ENCODE measurements around the gene MAGI1. TPM values are rescaled to one million over a fixed set of nuclear protein-coding genes. Genes with fewer than 3 reads are reported as not detected.

MAGI1 gene
- total and polyA plus RNA-seq, 4 donors: 5.0 to 69.2 (median 28.5) TPM

DNA sequence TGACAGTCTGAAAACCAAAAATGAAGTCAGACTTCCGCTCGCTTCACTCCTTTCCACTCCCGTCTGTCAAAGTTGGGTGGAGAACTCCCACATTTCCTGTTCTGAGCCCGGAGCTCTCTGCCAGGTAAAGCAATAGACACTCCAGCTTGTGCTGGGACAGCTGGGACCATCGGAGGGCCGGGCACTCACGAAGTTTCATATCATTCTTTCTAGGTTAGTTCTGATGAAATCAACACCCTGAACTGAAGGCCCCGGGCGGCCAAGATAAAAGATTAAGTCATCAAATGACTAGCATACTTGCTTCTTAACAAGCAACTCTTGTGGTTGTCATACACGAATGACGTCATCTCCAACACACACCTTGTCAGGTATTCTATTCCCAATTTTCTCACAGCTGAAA lies 42.1 kb downstream of the MAGI1 start:
- H3K9me3 ChIP-seq (ENCODE audit: control insufficient read depth, low read length): no peaks in the 10 kb centered on the region
- no peaks in the 10 kb centered on the region for H3K27me3 ChIP-seq (ENCODE audit: control insufficient read depth in 1 of 2, insufficient read depth in 2 of 2, low read length in 1 of 2)
- intact Hi-C loops (cut with DNase I): no loop called here
- H3K4me3 ChIP-seq (ENCODE audit: low read length in 2 of 2): no peak overlapping the region
- H3K36me3 ChIP-seq (ENCODE audit: control insufficient read depth in 1 of 2, insufficient read depth in 2 of 2, low read length in 1 of 2): no peaks in the 10 kb centered on the region
- DNase-seq: no peak
- no peak for ATAC-seq (ENCODE audit: low FRiP score)
- no peak overlapping the region for H3K27ac ChIP-seq (ENCODE audit: low read depth in 1 of 2, low read length in 2 of 2)
- peaks cover 2 to 6% of the 10 kb centered on the region in 2 donors for H3K4me1 ChIP-seq (ENCODE audit: control insufficient read depth in 1 of 2, insufficient read depth in 2 of 2, low read length in 2 of 2)
- WGBS, 2 donors: 21 to 28% methylated on average over 11 of the region's 11 CpGs

DNA sequence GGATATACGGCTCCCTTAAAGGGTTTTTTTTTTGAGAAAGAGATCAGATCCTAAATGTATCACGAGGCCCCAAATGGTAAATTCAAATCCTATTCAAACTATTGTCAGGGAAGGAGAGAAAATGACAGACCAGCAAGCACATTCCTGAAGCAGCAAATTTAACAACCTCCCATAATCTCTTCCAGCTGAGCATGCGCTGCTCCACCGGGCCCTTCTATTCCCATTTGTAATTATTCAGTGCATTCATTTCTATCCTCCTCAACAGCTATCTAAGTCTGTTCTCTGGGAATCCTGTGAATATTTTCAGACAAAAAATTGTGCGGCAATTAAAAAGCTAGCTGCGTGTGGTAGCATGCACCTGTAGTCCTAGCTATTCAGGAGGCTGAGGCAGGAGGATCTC lies 43.2 kb downstream of the MAGI1 start:
- intact Hi-C loops (cut with DNase I): no loop called here
- no peak for ATAC-seq (ENCODE audit: low FRiP score)
- 98 to 99% methylated on average over 6 of the region's 6 CpGs for WGBS, 2 donors

DNA sequence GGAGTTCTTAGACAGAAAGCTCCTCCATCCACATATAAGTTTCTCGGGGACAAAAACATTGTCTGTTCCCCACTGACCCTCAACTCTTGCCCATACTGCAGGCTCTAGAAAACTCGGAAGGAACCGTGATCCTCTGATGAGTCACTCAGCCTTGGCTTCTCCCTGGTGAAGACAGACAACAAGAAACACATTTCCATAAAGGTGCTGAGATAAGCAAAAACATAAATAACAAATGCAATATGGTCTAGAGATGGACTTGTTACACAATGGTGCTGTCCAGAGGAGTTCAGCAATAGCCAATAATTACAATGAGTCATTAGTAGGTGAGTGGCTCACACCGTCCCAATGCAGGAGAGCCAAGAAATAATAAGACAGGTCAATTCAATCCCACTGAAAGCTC lies 43.7 kb downstream of the MAGI1 start:
- H3K4me1 ChIP-seq (ENCODE audit: control insufficient read depth in 1 of 2, insufficient read depth in 2 of 2, low read length in 2 of 2): peaks cover 2 to 6% of the 10 kb centered on the region in 2 donors

More for the DNA sequence above, 43.2 kb downstream of the MAGI1 start:
- Histone ChIP-seq H3K27me3 (ENCODE audit: control insufficient read depth in 1 of 2, insufficient read depth in 2 of 2, low read length in 1 of 2) (no peaks in the 10 kb centered on the region), H3K27ac (ENCODE audit: low read depth in 1 of 2, low read length in 2 of 2) (no peak overlapping the region), H3K4me3 (ENCODE audit: low read length in 2 of 2) (no peak overlapping the region), H3K36me3 (ENCODE audit: control insufficient read depth in 1 of 2, insufficient read depth in 2 of 2, low read length in 1 of 2) (no peaks in the 10 kb centered on the region), H3K4me1 (ENCODE audit: control insufficient read depth in 1 of 2, insufficient read depth in 2 of 2, low read length in 2 of 2) (peaks cover 2 to 6% of the 10 kb centered on the region in 2 donors), H3K9me3 (ENCODE audit: control insufficient read depth, low read length) (no peaks in the 10 kb centered on the region)
- DNase-seq: no peak

DNA sequence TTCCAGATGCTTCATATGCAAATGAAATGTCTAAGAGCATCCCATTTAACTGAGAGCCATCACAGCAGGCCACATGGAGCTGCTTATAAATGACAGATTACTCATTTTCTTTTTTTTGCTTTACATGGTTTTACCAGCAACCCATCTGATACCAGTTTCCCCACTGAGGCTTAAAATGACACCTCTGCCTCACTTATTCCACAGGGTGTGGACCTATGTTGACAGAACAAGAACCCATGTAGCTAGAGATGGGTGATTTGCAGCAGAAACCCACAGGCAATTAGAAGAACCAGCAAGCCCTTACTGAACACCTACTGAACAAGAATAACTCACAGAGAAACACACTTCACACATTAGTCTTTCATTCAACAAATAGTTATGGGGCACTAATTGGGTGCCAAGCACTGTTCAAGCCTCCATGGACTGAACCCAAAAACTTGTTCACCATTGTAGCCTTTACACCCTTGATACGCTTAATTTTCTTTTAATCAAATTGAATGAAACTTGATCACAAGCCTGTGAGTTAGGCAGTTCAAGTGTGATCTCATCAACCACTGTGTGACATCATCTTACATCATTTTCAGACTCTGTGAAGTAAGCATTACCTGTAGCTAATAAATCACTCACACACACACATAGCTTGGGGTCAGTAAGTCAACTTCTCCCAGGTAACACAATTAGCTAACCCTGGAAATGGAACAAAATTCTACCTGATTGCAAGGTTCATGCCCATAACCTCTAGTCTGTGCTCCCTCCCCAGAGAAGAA lies 45.4 kb downstream of the MAGI1 start:
- Histone ChIP-seq H3K36me3 (ENCODE audit: control insufficient read depth in 1 of 2, insufficient read depth in 2 of 2, low read length in 1 of 2) (no peaks in the 10 kb centered on the region), H3K4me1 (ENCODE audit: control insufficient read depth in 1 of 2, insufficient read depth in 2 of 2, low read length in 2 of 2) (peaks cover 2 to 6% of the 10 kb centered on the region in 2 donors), H3K9me3 (ENCODE audit: control insufficient read depth, low read length) (no peaks in the 10 kb centered on the region), H3K27ac (ENCODE audit: low read depth in 1 of 2, low read length in 2 of 2) (no peak overlapping the region), H3K27me3 (ENCODE audit: control insufficient read depth in 1 of 2, insufficient read depth in 2 of 2, low read length in 1 of 2) (no peaks in the 10 kb centered on the region), H3K4me3 (ENCODE audit: low read length in 2 of 2) (no peak overlapping the region)
- WGBS, 2 donors: 97 to 100% methylated on average over 1 of the region's 1 CpG
- intact Hi-C loops (cut with DNase I): no loop called here
- no peak for DNase-seq
- ATAC-seq (ENCODE audit: low FRiP score): no peak

More for the DNA sequence above, 43.7 kb downstream of the MAGI1 start:
- ATAC-seq (ENCODE audit: low FRiP score) (no peak), DNase-seq (no peak)
- H3K9me3 ChIP-seq (ENCODE audit: control insufficient read depth, low read length): no peaks in the 10 kb centered on the region
- no peak overlapping the region for H3K27ac ChIP-seq (ENCODE audit: low read depth in 1 of 2, low read length in 2 of 2)
- H3K4me3 ChIP-seq (ENCODE audit: low read length in 2 of 2): no peak overlapping the region
- no peaks in the 10 kb centered on the region for H3K27me3 ChIP-seq (ENCODE audit: control insufficient read depth in 1 of 2, insufficient read depth in 2 of 2, low read length in 1 of 2)
- no peaks in the 10 kb centered on the region for H3K36me3 ChIP-seq (ENCODE audit: control insufficient read depth in 1 of 2, insufficient read depth in 2 of 2, low read length in 1 of 2)
- 56 to 69% methylated on average over 4 of the region's 4 CpGs for WGBS, 2 donors
- intact Hi-C loops (cut with DNase I): no loop called here

DNA sequence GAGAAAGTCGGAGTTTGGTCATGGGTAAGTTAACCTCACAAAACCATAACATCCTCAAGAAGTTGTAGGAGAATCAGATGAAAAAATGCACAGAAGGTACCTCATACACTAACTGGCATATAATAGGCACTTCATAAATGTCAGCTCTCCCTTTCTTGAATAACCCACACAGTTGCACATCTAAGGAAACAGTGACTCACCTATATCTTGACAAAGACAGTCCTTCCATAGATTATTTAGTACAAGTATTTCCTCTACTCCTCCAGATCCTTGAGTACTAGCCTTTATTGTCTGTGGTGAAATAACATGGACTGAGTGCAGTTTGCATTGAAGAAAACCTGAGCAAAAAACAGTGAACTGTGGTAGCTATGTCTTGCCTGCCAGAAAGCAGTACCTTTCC lies 46.6 kb downstream of the MAGI1 start:
- no peak overlapping the region for H3K27ac ChIP-seq (ENCODE audit: low read depth in 1 of 2, low read length in 2 of 2)
- H3K27me3 ChIP-seq (ENCODE audit: control insufficient read depth in 1 of 2, insufficient read depth in 2 of 2, low read length in 1 of 2): no peaks in the 10 kb centered on the region
- ATAC-seq (ENCODE audit: low FRiP score) (no peak), DNase-seq (no peak)
- intact Hi-C loops (cut with DNase I): no loop called here
- WGBS, 2 donors: 95 to 97% methylated on average over 1 of the region's 1 CpG
- no peaks in the 10 kb centered on the region for H3K9me3 ChIP-seq (ENCODE audit: control insufficient read depth, low read length)
- no peaks in the 10 kb centered on the region for H3K36me3 ChIP-seq (ENCODE audit: control insufficient read depth in 1 of 2, insufficient read depth in 2 of 2, low read length in 1 of 2)
- H3K4me3 ChIP-seq (ENCODE audit: low read length in 2 of 2): no peak overlapping the region
- H3K4me1 ChIP-seq (ENCODE audit: control insufficient read depth in 1 of 2, insufficient read depth in 2 of 2, low read length in 2 of 2): peaks cover 2 to 6% of the 10 kb centered on the region in 2 donors

DNA sequence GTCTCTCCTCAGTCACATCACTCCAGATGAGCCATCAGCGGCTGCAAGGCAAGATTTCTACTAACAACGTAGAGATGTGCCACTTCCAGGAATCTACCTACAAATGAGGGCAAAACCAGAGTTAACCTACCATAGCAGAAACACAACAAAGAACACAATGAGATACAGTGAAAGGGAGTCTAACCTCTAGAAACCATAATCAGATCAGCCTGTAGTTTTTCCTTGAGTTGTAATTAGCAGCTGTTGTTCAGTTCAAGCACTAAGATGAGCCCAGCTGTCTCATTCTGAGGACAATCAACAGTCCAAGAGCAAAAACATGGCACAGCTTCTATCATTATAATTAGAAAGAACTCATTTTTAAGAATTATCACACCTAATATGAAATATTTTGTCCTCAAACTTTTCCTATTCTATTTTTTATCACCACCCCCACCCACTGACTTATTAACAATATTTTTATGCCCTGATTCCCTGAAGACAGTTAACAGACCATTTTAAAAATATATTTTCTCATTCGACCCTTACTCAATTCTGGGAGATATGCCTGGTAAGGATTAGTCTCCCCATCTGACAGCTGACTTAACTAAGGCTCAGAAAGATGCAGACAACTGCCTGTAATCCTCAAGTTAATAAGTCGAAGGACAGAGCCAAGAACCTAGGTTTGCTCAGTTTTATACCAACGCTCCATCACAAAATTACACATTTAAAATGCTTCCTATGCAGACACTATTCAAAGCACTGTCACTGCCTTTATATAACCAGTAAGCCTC lies 50.1 kb downstream of the MAGI1 start:
- no peaks in the 10 kb centered on the region for H3K9me3 ChIP-seq (ENCODE audit: control insufficient read depth, low read length)
- intact Hi-C loops (cut with DNase I): no loop called here
- WGBS, 2 donors: 80 to 85% methylated on average over 5 of the region's 5 CpGs
- peaks cover 0 to 2% of the 10 kb centered on the region in 2 donors for H3K4me1 ChIP-seq (ENCODE audit: control insufficient read depth in 1 of 2, insufficient read depth in 2 of 2, low read length in 2 of 2)
- no peak for DNase-seq
- no peaks in the 10 kb centered on the region for H3K27me3 ChIP-seq (ENCODE audit: control insufficient read depth in 1 of 2, insufficient read depth in 2 of 2, low read length in 1 of 2)
- no peak overlapping the region for H3K27ac ChIP-seq (ENCODE audit: low read depth in 1 of 2, low read length in 2 of 2)
- H3K4me3 ChIP-seq (ENCODE audit: low read length in 2 of 2): no peak overlapping the region
- no peaks in the 10 kb centered on the region for H3K36me3 ChIP-seq (ENCODE audit: control insufficient read depth in 1 of 2, insufficient read depth in 2 of 2, low read length in 1 of 2)
- no peak for ATAC-seq (ENCODE audit: low FRiP score)

DNA sequence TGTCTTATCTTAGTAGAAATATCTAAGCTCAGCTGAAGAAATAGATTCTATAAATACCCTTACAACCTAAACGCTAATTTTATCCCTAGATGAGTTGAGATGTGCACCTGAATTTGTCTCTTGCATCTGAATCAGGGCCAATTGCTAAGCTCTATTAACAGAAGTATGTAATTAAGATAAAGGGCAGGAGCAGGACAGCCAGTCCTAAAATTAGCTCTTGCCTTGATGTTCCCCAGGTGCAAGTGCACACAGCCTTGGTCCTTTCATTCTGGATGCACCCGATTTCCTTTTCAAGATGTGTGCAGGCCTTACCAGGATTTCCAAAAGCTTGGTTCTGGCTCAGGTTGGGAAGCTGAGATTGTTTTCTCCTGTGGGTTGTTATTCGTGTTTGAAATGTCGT lies 52.4 kb downstream of the MAGI1 start:
- Histone ChIP-seq H3K27ac (ENCODE audit: low read depth in 1 of 2, low read length in 2 of 2) (no peak overlapping the region), H3K4me1 (ENCODE audit: control insufficient read depth in 1 of 2, insufficient read depth in 2 of 2, low read length in 2 of 2) (no peaks in the 10 kb centered on the region), H3K27me3 (ENCODE audit: control insufficient read depth in 1 of 2, insufficient read depth in 2 of 2, low read length in 1 of 2) (no peaks in the 10 kb centered on the region), H3K9me3 (ENCODE audit: control insufficient read depth, low read length) (no peaks in the 10 kb centered on the region), H3K4me3 (ENCODE audit: low read length in 2 of 2) (no peak overlapping the region), H3K36me3 (ENCODE audit: control insufficient read depth in 1 of 2, insufficient read depth in 2 of 2, low read length in 1 of 2) (no peaks in the 10 kb centered on the region)
- WGBS, 2 donors: 89 to 91% methylated on average over 4 of the region's 4 CpGs
- ATAC-seq (ENCODE audit: low FRiP score) (no peak), DNase-seq (no peak)
- intact Hi-C loops (cut with DNase I): no loop called here

DNA sequence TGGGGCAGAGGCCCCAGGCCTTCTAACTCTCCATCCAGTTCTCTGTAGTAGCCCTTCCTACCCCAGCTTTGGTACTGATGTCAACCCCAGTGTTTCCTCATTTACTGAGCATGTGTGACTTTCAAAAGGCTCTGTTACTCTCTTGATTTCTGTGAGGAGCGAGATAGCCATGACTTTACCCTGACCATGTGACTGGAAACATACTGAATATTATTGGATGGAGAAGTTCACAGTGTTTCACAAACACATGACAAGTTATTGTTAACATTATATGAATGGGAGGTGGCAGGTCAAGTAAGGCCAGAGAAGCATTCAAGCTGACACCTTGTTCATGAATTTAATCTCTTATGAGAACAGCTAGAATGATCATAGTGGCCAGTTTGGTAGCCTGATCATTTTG lies 53.7 kb downstream of the MAGI1 start:
- Histone ChIP-seq H3K4me1 (ENCODE audit: control insufficient read depth in 1 of 2, insufficient read depth in 2 of 2, low read length in 2 of 2) (no peaks in the 10 kb centered on the region), H3K27ac (ENCODE audit: low read depth in 1 of 2, low read length in 2 of 2) (no peak overlapping the region), H3K27me3 (ENCODE audit: control insufficient read depth in 1 of 2, insufficient read depth in 2 of 2, low read length in 1 of 2) (no peaks in the 10 kb centered on the region), H3K36me3 (ENCODE audit: control insufficient read depth in 1 of 2, insufficient read depth in 2 of 2, low read length in 1 of 2) (no peaks in the 10 kb centered on the region), H3K4me3 (ENCODE audit: low read length in 2 of 2) (no peak overlapping the region), H3K9me3 (ENCODE audit: control insufficient read depth, low read length) (no peaks in the 10 kb centered on the region)
- 95 to 97% methylated on average over 1 of the region's 1 CpG for WGBS, 2 donors
- intact Hi-C loops (cut with DNase I): no loop called here
- DNase-seq (no peak), ATAC-seq (ENCODE audit: low FRiP score) (no peak)

DNA sequence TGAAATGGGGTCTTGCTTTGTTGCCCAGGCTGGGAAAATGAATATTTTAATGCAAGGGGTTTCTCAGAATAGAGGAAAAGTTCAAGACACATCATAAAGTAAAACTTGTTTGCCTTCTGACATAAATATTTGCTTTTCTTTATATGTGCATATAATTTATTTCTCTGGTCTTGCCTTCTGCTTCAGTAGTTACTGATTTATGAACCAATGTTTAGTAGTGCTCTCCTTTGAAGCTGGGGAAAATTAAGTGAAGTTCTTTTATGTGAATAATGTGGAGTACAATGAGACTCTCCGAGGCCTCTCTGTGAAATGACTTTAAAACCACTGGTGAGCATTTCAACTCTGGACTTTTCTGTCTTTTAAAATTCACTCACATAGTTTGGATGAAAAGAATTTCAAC lies 55.6 kb downstream of the MAGI1 start:
- no peaks in the 10 kb centered on the region for H3K27me3 ChIP-seq (ENCODE audit: control insufficient read depth in 1 of 2, insufficient read depth in 2 of 2, low read length in 1 of 2)
- ATAC-seq (ENCODE audit: low FRiP score): no peak
- intact Hi-C loops (cut with DNase I): no loop called here
- H3K4me1 ChIP-seq (ENCODE audit: control insufficient read depth in 1 of 2, insufficient read depth in 2 of 2, low read length in 2 of 2): peaks cover 0 to 6% of the 10 kb centered on the region in 2 donors
- no peak overlapping the region for H3K4me3 ChIP-seq (ENCODE audit: low read length in 2 of 2)
- WGBS, 2 donors: 88 to 93% methylated on average over 1 of the region's 1 CpG
- H3K9me3 ChIP-seq (ENCODE audit: control insufficient read depth, low read length): no peaks in the 10 kb centered on the region
- no peaks in the 10 kb centered on the region for H3K36me3 ChIP-seq (ENCODE audit: control insufficient read depth in 1 of 2, insufficient read depth in 2 of 2, low read length in 1 of 2)
- no peak for DNase-seq
- no peak overlapping the region for H3K27ac ChIP-seq (ENCODE audit: low read depth in 1 of 2, low read length in 2 of 2)
